DOHH2 (cell line): ENCODE data around the gene UBAP1.

Experiments used
- EZH2phosphoT487 ChIP-seq: fragments of 200-600 bp; sonication (generic); IDR thresholded peaks from 2 replicates; pipeline ENCODE4 v1.6.1; 2017; ENCODE audit warnings: borderline replicate concordance, mild to moderate bottlenecking, antibody characterized with exemption, low read length, moderate library complexity, mixed read lengths
- TF ChIP-seq, protein P1 (sequence below): fragments of 200-600 bp; sonication (generic); IDR thresholded peaks from one replicate; pipeline ENCODE4 v1.5.1; 2014; ENCODE audit warnings: antibody characterized with exemption, mild to moderate bottlenecking, low read depth, low read length; ENCODE audit not compliant: poor library complexity, severe bottlenecking

DNA sequence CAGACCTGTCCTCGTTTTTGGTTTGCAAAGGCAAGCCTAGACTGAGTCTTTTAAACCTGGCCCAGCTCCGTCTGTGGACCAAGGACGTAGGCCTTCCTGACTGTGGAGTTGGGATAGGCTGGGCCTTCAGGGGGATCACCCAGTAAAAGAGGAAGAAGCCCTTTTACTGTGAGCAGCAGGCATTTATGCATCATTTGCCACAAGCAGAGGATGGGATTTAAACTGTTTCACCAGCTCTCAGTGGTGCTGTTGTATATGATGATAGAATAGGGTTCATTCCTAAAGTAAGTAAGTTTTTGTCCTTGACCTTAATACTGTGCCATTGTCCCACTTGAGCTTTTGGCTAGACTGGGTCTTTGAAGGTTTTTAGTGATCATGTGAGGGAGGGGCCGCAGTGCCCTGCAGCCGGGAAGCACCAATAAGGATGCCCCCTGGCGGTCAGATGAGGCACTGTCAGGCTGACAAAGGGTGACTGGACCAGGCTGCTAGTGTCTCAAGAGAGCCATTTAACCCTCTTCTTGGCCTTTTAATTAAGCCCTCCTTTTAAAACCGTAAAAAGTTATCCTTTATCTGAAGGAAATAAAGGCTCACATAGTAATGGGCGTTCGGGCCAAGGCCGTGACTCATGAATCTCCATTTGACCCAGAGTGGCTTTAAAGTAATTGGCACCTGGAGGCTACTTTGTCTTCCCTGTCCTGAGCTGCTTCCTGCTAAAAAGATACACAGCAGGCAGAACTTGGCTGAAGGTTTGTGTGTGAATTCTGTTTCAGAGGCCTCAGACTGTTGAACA lies 74.0 kb downstream of the UBAP1 start:
- TF ChIP-seq, protein P1, sequence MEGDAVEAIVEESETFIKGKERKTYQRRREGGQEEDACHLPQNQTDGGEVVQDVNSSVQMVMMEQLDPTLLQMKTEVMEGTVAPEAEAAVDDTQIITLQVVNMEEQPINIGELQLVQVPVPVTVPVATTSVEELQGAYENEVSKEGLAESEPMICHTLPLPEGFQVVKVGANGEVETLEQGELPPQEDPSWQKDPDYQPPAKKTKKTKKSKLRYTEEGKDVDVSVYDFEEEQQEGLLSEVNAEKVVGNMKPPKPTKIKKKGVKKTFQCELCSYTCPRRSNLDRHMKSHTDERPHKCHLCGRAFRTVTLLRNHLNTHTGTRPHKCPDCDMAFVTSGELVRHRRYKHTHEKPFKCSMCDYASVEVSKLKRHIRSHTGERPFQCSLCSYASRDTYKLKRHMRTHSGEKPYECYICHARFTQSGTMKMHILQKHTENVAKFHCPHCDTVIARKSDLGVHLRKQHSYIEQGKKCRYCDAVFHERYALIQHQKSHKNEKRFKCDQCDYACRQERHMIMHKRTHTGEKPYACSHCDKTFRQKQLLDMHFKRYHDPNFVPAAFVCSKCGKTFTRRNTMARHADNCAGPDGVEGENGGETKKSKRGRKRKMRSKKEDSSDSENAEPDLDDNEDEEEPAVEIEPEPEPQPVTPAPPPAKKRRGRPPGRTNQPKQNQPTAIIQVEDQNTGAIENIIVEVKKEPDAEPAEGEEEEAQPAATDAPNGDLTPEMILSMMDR, result peak; percentile 99
- TF ChIP-seq EZH2phosphoT487, result no peak
